SJSA1 (cell line): Measurements from ENCODE around the gene ATP8A2. TPM values are rescaled to one million over a fixed set of nuclear protein-coding genes. Genes with fewer than 3 reads are reported as not detected.

ENCODE experiments used
- DNase-seq, 2 experiments: peaks; one replicate each; pipeline ENCODE4 v3.0.0-alpha.2; 2015 to 2020; ENCODE audit warnings: low spot score in 2 of 2, low read depth in 1 of 2
- H3K27ac ChIP-seq: fragments of 250-450 bp; sonication (Bioruptor Pico); 2 replicates; pipeline ENCODE4 v1.5.1; 2020; ENCODE audit warnings: mild to moderate bottlenecking, moderate library complexity
- H3K27me3 ChIP-seq: fragments of 250-450 bp; sonication (Bioruptor Pico); replicated peaks from 2 replicates; pipeline ENCODE4 v1.5.1; 2020; ENCODE audit warnings: mild to moderate bottlenecking, moderate library complexity
- H3K36me3 ChIP-seq: fragments of 250-450 bp; sonication (Bioruptor Pico); 2 replicates; pipeline ENCODE4 v1.5.1; 2020; ENCODE audit warnings: mild to moderate bottlenecking
- H3K4me1 ChIP-seq: fragments of 250-450 bp; sonication (Bioruptor Pico); replicated peaks from 2 replicates; pipeline ENCODE4 v1.6.1; 2021; ENCODE audit warnings: mild to moderate bottlenecking
- H3K4me3 ChIP-seq: fragments of 250-450 bp; sonication (Bioruptor Pico); 2 replicates; pipeline ENCODE4 v1.5.1; 2020; ENCODE audit warnings: mild to moderate bottlenecking
- H3K9me3 ChIP-seq: fragments of 250-450 bp; sonication (Bioruptor Pico); replicated peaks from 2 replicates; pipeline ENCODE4 v1.5.1; 2020; ENCODE audit warnings: mild to moderate bottlenecking
- total RNA-seq: library from RNA; depleted of rRNA; stranded (reverse); fragments of >200 nt; shearing (Covaris generic); gene quantifications from 2 replicates; pipeline ENCODE4 v1.2.3, GENCODE V29; 2014

The ATP8A2 gene
- total RNA-seq, 1 experiment from 2014 or later, result 0.13 TPM

GRCh38 chr13:26017932-26018665 is 646.3 kb downstream of the ATP8A2 start:
- Histone ChIP-seq H3K9me3 (no peaks in the 10 kb centered on the region), H3K27ac (no peak overlapping the region), H3K4me3 (no peak overlapping the region), H3K4me1 (peaks cover 50% of the 10 kb centered on the region), H3K27me3 (no peaks in the 10 kb centered on the region), H3K36me3 (no peaks in the 10 kb centered on the region)
- DNase-seq, result no peak

- H3K27me3 ChIP-seq, result no peaks in the 10 kb centered on the region
- peaks cover 50% of the 10 kb centered on the region for H3K4me1 ChIP-seq
- H3K4me3 ChIP-seq, result no peak overlapping the region
- no peaks in the 10 kb centered on the region for H3K9me3 ChIP-seq
- no peaks in the 10 kb centered on the region for H3K36me3 ChIP-seq
- H3K27ac ChIP-seq, result peak overlapping the region; percentile 87
- no peak for DNase-seq
Observed at GRCh38 chr13:26019251-26019650, 647.5 kb downstream of the ATP8A2 start.

- DNase-seq, result peak; percentile 64 to 80
- Histone ChIP-seq H3K27ac (peak overlapping the region; percentile 87), H3K4me1 (peaks cover 50% of the 10 kb centered on the region), H3K36me3 (no peaks in the 10 kb centered on the region), H3K27me3 (no peaks in the 10 kb centered on the region), H3K9me3 (no peaks in the 10 kb centered on the region), H3K4me3 (no peak overlapping the region)
Observed at GRCh38 chr13:26019881-26020870, 648.4 kb downstream of the ATP8A2 start.

GRCh38 chr13:26020891-26021290 is 649.1 kb downstream of the ATP8A2 start:
- no peak for DNase-seq
- Histone ChIP-seq H3K4me3 (no peak overlapping the region), H3K9me3 (no peaks in the 10 kb centered on the region), H3K36me3 (no peaks in the 10 kb centered on the region), H3K27ac (peak overlapping the region; percentile 87), H3K4me1 (peaks cover 50% of the 10 kb centered on the region), H3K27me3 (no peaks in the 10 kb centered on the region)

GRCh38 chr13:26021516-26021915 is 649.7 kb downstream of the ATP8A2 start:
- Histone ChIP-seq H3K9me3 (no peaks in the 10 kb centered on the region), H3K36me3 (no peaks in the 10 kb centered on the region), H3K4me1 (peaks cover 50% of the 10 kb centered on the region), H3K27me3 (no peaks in the 10 kb centered on the region), H3K4me3 (no peak overlapping the region), H3K27ac (no peak overlapping the region)
- DNase-seq, result no peak

- DNase-seq, result no peak
- H3K27ac ChIP-seq, result no peak overlapping the region; the same call in 1 of the 2 replicates
- H3K4me1 ChIP-seq, result peaks cover 50% of the 10 kb centered on the region
- H3K36me3 ChIP-seq, result no peaks in the 10 kb centered on the region
- H3K27me3 ChIP-seq, result no peaks in the 10 kb centered on the region
- no peak overlapping the region for H3K4me3 ChIP-seq
- no peaks in the 10 kb centered on the region for H3K9me3 ChIP-seq
Observed at GRCh38 chr13:26021956-26022355, 650.2 kb downstream of the ATP8A2 start.

- no peak overlapping the region for H3K4me3 ChIP-seq
- no peaks in the 10 kb centered on the region for H3K27me3 ChIP-seq
- no peaks in the 10 kb centered on the region for H3K36me3 ChIP-seq
- H3K9me3 ChIP-seq, result no peaks in the 10 kb centered on the region
- no peak overlapping the region; the same call in 1 of the 2 replicates for H3K27ac ChIP-seq
- peaks cover 50% of the 10 kb centered on the region for H3K4me1 ChIP-seq
- DNase-seq, result peak; percentile 59 to 76
Observed at GRCh38 chr13:26022538-26023292, 650.9 kb downstream of the ATP8A2 start.

- no peak for DNase-seq
- H3K4me1 ChIP-seq, result peaks cover 36% of the 10 kb centered on the region
- no peaks in the 10 kb centered on the region for H3K9me3 ChIP-seq
- no peak overlapping the region for H3K27ac ChIP-seq
- H3K36me3 ChIP-seq, result no peaks in the 10 kb centered on the region
- no peaks in the 10 kb centered on the region for H3K27me3 ChIP-seq
- H3K4me3 ChIP-seq, result no peak overlapping the region
Observed at GRCh38 chr13:26024558-26024957, 652.8 kb downstream of the ATP8A2 start.

GRCh38 chr13:26025196-26025595 is 653.4 kb downstream of the ATP8A2 start:
- Histone ChIP-seq H3K27me3 (no peaks in the 10 kb centered on the region), H3K27ac (no peak overlapping the region), H3K9me3 (no peaks in the 10 kb centered on the region), H3K4me1 (peaks cover 30% of the 10 kb centered on the region), H3K36me3 (no peaks in the 10 kb centered on the region), H3K4me3 (no peak overlapping the region)
- DNase-seq, result no peak

- no peaks in the 10 kb centered on the region for H3K9me3 ChIP-seq
- H3K27me3 ChIP-seq, result no peaks in the 10 kb centered on the region
- DNase-seq, result no peak
- peaks cover 24% of the 10 kb centered on the region for H3K4me1 ChIP-seq
- no peaks in the 10 kb centered on the region for H3K36me3 ChIP-seq
- H3K27ac ChIP-seq, result no peak overlapping the region
- no peak overlapping the region for H3K4me3 ChIP-seq
Observed at GRCh38 chr13:26025771-26026170, 654.0 kb downstream of the ATP8A2 start.

- H3K4me3 ChIP-seq, result no peak overlapping the region
- no peaks in the 10 kb centered on the region for H3K36me3 ChIP-seq
- no peaks in the 10 kb centered on the region for H3K9me3 ChIP-seq
- DNase-seq, result no peak
- H3K27me3 ChIP-seq, result no peaks in the 10 kb centered on the region
- peaks cover 19% of the 10 kb centered on the region for H3K4me1 ChIP-seq
- no peak overlapping the region for H3K27ac ChIP-seq
Observed at GRCh38 chr13:26026211-26026610, 654.4 kb downstream of the ATP8A2 start.

- Histone ChIP-seq H3K4me3 (no peak overlapping the region), H3K9me3 (no peaks in the 10 kb centered on the region), H3K27me3 (no peaks in the 10 kb centered on the region), H3K4me1 (no peaks in the 10 kb centered on the region), H3K36me3 (no peaks in the 10 kb centered on the region), H3K27ac (no peak overlapping the region)
- no peak for DNase-seq
Observed at GRCh38 chr13:26029581-26030136, 657.9 kb downstream of the ATP8A2 start.

- H3K27me3 ChIP-seq, result no peaks in the 10 kb centered on the region
- no peak for DNase-seq
Observed at GRCh38 chr13:26030331-26030730, 658.6 kb downstream of the ATP8A2 start.

More at GRCh38 chr13:26030331-26030730, 658.6 kb downstream of the ATP8A2 start:
- Histone ChIP-seq H3K36me3 (no peaks in the 10 kb centered on the region), H3K4me3 (no peak overlapping the region), H3K9me3 (no peaks in the 10 kb centered on the region), H3K4me1 (no peaks in the 10 kb centered on the region), H3K27ac (no peak overlapping the region)
